H9 (cell line): ENCODE measurements around the gene POMT2. TPM values are rescaled to one million over a fixed set of nuclear protein-coding genes. Genes with fewer than 3 reads are reported as not detected.

Experiments
- DNase-seq: peaks from one replicate; pipeline ENCODE4 v3.0.0-alpha.2; 2017
- H2AFZ ChIP-seq: one replicate; pipeline ENCODE4 v1.6.1; 2013; ENCODE audit warnings: mild to moderate bottlenecking, low read length, control low read depth, moderate library complexity
- H2AK5ac ChIP-seq: 2 replicates; pipeline ENCODE4 v1.6.1; 2013; ENCODE audit warnings: low read length, control low read depth, mixed read lengths; ENCODE audit not compliant: insufficient read length
- H2BK120ac ChIP-seq: one replicate; pipeline ENCODE4 v1.6.1; 2013; ENCODE audit warnings: low read depth, mild to moderate bottlenecking, low read length, control low read depth, inconsistent platforms; ENCODE audit not compliant: poor library complexity, severe bottlenecking
- H2BK12ac ChIP-seq: 2 replicates; pipeline ENCODE4 v1.6.1; 2013; ENCODE audit warnings: low read length, control low read depth, mixed read lengths, low read depth; ENCODE audit not compliant: insufficient read length
- H2BK15ac ChIP-seq: 2 replicates; pipeline ENCODE4 v1.6.1; 2013; ENCODE audit warnings: low read depth, low read length, control low read depth
- H2BK20ac ChIP-seq: one replicate; pipeline ENCODE4 v1.6.1; 2013; ENCODE audit warnings: low read depth, mild to moderate bottlenecking, low read length, control low read depth, inconsistent platforms; ENCODE audit not compliant: poor library complexity, severe bottlenecking
- H2BK5ac ChIP-seq: 2 replicates; pipeline ENCODE4 v1.6.1; 2013; ENCODE audit warnings: low read length, control low read depth, mixed read lengths; ENCODE audit not compliant: insufficient read length
- H3K14ac ChIP-seq: 2 replicates; pipeline ENCODE4 v1.6.1; 2013; ENCODE audit warnings: low read length, control low read depth; ENCODE audit not compliant: insufficient read depth
- H3K18ac ChIP-seq: 2 replicates; pipeline ENCODE4 v1.6.1; 2013; ENCODE audit warnings: low read depth, mild to moderate bottlenecking, mixed read lengths, low read length, control low read depth; ENCODE audit not compliant: insufficient read length
- H3K23ac ChIP-seq: 2 replicates; pipeline ENCODE4 v1.6.1; 2013; ENCODE audit warnings: low read length, control low read depth, mixed read lengths, low read depth; ENCODE audit not compliant: insufficient read length
- H3K23me2 ChIP-seq: 2 replicates; pipeline ENCODE4 v1.6.1; 2013; ENCODE audit warnings: low read depth, mild to moderate bottlenecking, mixed read lengths, low read length, control low read depth; ENCODE audit not compliant: insufficient read length, poor library complexity, severe bottlenecking
- H3K27ac ChIP-seq: 2 replicates; pipeline ENCODE4 v1.5.1; 2013; ENCODE audit warnings: low read length, control low read depth, mixed read lengths, low read depth; ENCODE audit not compliant: insufficient read length
- H3K27me3 ChIP-seq: 2 replicates; pipeline ENCODE4 v1.6.1; 2013; ENCODE audit warnings: low read length, control low read depth, inconsistent platforms; ENCODE audit not compliant: insufficient read depth
- H3K4ac ChIP-seq: 2 replicates; pipeline ENCODE4 v1.6.1; 2013; ENCODE audit warnings: low read depth, mild to moderate bottlenecking, control low read depth, inconsistent platforms, low read length, moderate library complexity
- H3K4me1 ChIP-seq: 2 replicates; pipeline ENCODE4 v1.6.1; 2013; ENCODE audit warnings: low read length, control low read depth, inconsistent platforms; ENCODE audit not compliant: insufficient read depth
- H3K4me2 ChIP-seq: 2 replicates; pipeline ENCODE4 v1.6.1; 2013; ENCODE audit warnings: low read length, control low read depth, mixed read lengths; ENCODE audit not compliant: insufficient read length, insufficient read depth
- H3K56ac ChIP-seq: 2 replicates; pipeline ENCODE4 v1.6.1; 2013; ENCODE audit warnings: low read depth, mild to moderate bottlenecking, mixed read lengths, low read length, control low read depth; ENCODE audit not compliant: insufficient read length
- H3K79me1 ChIP-seq: 2 replicates; pipeline ENCODE4 v1.6.1; 2013; ENCODE audit warnings: low read depth, mild to moderate bottlenecking, moderate library complexity, low read length, control low read depth, inconsistent platforms; ENCODE audit not compliant: insufficient read depth, poor library complexity, severe bottlenecking
- H3K79me2 ChIP-seq: 2 replicates; pipeline ENCODE4 v1.6.1; 2013; ENCODE audit warnings: low read length, control low read depth, inconsistent platforms; ENCODE audit not compliant: insufficient read depth
- H3K9ac ChIP-seq: 2 replicates; pipeline ENCODE4 v1.6.1; 2013; ENCODE audit warnings: low read length, control low read depth, mixed read lengths; ENCODE audit not compliant: insufficient read length; ENCODE audit errors: extremely low read depth
- H3K9me3 ChIP-seq: one replicate; pipeline ENCODE4 v1.6.1; 2013; ENCODE audit warnings: low read depth, low read length, inconsistent platforms; ENCODE audit not compliant: control insufficient read depth
- H3T11ph ChIP-seq: one replicate; pipeline ENCODE4 v1.6.1; 2013; ENCODE audit warnings: mild to moderate bottlenecking, low read length, control low read depth, inconsistent platforms
- H4K20me1 ChIP-seq: one replicate; pipeline ENCODE4 v1.6.1; 2013; ENCODE audit not compliant: control insufficient read depth, insufficient read length, insufficient read depth
- H4K5ac ChIP-seq: 2 replicates; pipeline ENCODE4 v1.6.1; 2013; ENCODE audit warnings: low read depth, mild to moderate bottlenecking, mixed read lengths, low read length, control low read depth; ENCODE audit not compliant: insufficient read length
- H4K8ac ChIP-seq: replicated peaks from 2 replicates; pipeline ENCODE4 v1.6.1; 2013; ENCODE audit warnings: low read length, control low read depth, mixed read lengths, low read depth; ENCODE audit not compliant: insufficient read length
- H4K91ac ChIP-seq: 2 replicates; pipeline ENCODE4 v1.6.1; 2013; ENCODE audit warnings: low read depth, mild to moderate bottlenecking, moderate library complexity, mixed read lengths, low read length, control low read depth; ENCODE audit not compliant: insufficient read length
- H3K27ac Mint-ChIP-seq, 3 experiments: 2 replicates in 2 of 3; 3 replicates in 1 of 3; pipeline ENCODE4 v1.8.0; 2020 to 2021; ENCODE audit warnings: mixed read lengths in 3 of 3, mild to moderate bottlenecking in 1 of 3, moderate library complexity in 1 of 3
- H3K27me3 Mint-ChIP-seq: 2 replicates; pipeline ENCODE4 v1.8.0; 2021; ENCODE audit warnings: low read depth, mild to moderate bottlenecking, moderate library complexity, mixed read lengths
- H3K36me3 Mint-ChIP-seq, 3 experiments: 2 replicates in 2 of 3; 3 replicates in 1 of 3; pipeline ENCODE4 v1.8.0; 2020 to 2021; ENCODE audit warnings: low read depth in 3 of 3, mixed read lengths in 3 of 3; ENCODE audit not compliant: insufficient read depth in 1 of 3
- H3K4me1 Mint-ChIP-seq, 2 experiments: 2 replicates each; pipeline ENCODE4 v1.8.0; 2020; ENCODE audit warnings: mixed read lengths in 2 of 2
- H3K4me3 Mint-ChIP-seq, 2 experiments: 2 replicates in 1 of 2; 3 replicates in 1 of 2; pipeline ENCODE4 v1.8.0; 2020 to 2021; ENCODE audit warnings: mild to moderate bottlenecking in 2 of 2, mixed read lengths in 2 of 2, moderate library complexity in 1 of 2
- H3K9me3 Mint-ChIP-seq, 2 experiments: 2 replicates in 1 of 2; 3 replicates in 1 of 2; pipeline ENCODE4 v1.8.0; 2020; ENCODE audit warnings: mild to moderate bottlenecking in 2 of 2, mixed read lengths in 2 of 2, moderate library complexity in 1 of 2
- WGBS: extraction: QIAGEN DNeasy Blood & Tissue Kit; methylation state at CpG from one replicate; pipeline ENCODE4 v1.1.7; 2013; ENCODE audit warnings: missing lambda C conversion rate, low lambda C conversion rate, mixed read lengths; ENCODE audit not compliant: insufficient read length; ENCODE audit errors: extremely low coverage; 5-methylcytosine and 5-hydroxymethylcytosine counted together
- total RNA-seq: library from RNA; stranded (reverse); gene quantifications from 2 replicates; pipeline ENCODE4 v1.2.1, GENCODE V29; 2021
- TF ChIP-seq, protein P1 (sequence below): fragments of 200-600 bp; sonication (generic); conservative IDR thresholded peaks from 3 replicates; pipeline ENCODE4 v1.8.0; 2021; ENCODE audit warnings: antibody characterized with exemption, mild to moderate bottlenecking

Gene POMT2
- total RNA-seq, 1 experiment from 2014 or later: 25.2 TPM

DNA sequence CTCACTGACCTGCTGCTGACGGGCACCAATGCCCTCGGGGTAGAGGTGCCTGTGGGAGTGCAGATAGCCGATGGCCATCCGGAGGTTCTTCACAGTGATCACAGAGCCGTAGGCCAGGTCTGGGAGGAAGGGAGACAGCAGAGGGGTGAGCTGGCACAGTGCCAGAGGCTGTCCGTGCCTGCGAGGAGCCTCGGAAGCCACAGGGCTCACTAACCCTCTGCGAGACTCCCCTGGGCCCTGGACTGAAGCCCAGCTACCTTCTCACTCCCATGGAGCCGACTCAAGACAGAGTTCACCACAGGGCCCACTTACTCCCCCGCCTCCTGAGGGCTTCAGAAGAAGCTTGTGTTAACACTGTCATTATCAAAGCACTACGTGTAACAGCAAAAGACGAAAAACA is 24.5 kb downstream of the POMT2 start:
- Histone ChIP-seq H2BK120ac (no peak overlapping the region), H3K27me3 (no peaks in the 10 kb centered on the region)

More for the DNA sequence above, 24.5 kb downstream of the POMT2 start:
- no peak for DNase-seq
- H3K27ac Mint-ChIP-seq: peak overlapping the region in 1 of 3 experiments; percentile 51; a peak in 1 of 7 replicates
- Histone ChIP-seq H2AK5ac (no peak overlapping the region), H2BK5ac (no peak overlapping the region), H3K14ac (no peak overlapping the region), H2BK12ac (no peak overlapping the region), H3K4me2 (no peak overlapping the region), H2AFZ (no peak overlapping the region), H3K79me1 (no peaks in the 10 kb centered on the region), H2BK20ac (no peak overlapping the region), H3K23me2 (no peaks in the 10 kb centered on the region), H4K91ac (no peak overlapping the region), H3K9ac (no peak overlapping the region), H4K5ac (no peak overlapping the region), H3K27ac (no peak overlapping the region), H4K8ac (no peak overlapping the region), H3K4me1 (no peaks in the 10 kb centered on the region), H3K4ac (no peak overlapping the region), H3K9me3 (no peaks in the 10 kb centered on the region), H3K18ac (no peak overlapping the region), H3K56ac (no peak overlapping the region), H3K23ac (no peak overlapping the region), H2BK15ac (no peak overlapping the region), H3T11ph (no peak overlapping the region), H3K79me2 (no peaks in the 10 kb centered on the region), H4K20me1 (no peaks in the 10 kb centered on the region)
- H3K9me3 Mint-ChIP-seq: no peaks in the 10 kb centered on the region
- no peak overlapping the region for H3K4me3 Mint-ChIP-seq
- peaks cover 7 to 32% (median 21%) of the 10 kb centered on the region in 3 experiments for H3K36me3 Mint-ChIP-seq
- TF ChIP-seq, protein P1, sequence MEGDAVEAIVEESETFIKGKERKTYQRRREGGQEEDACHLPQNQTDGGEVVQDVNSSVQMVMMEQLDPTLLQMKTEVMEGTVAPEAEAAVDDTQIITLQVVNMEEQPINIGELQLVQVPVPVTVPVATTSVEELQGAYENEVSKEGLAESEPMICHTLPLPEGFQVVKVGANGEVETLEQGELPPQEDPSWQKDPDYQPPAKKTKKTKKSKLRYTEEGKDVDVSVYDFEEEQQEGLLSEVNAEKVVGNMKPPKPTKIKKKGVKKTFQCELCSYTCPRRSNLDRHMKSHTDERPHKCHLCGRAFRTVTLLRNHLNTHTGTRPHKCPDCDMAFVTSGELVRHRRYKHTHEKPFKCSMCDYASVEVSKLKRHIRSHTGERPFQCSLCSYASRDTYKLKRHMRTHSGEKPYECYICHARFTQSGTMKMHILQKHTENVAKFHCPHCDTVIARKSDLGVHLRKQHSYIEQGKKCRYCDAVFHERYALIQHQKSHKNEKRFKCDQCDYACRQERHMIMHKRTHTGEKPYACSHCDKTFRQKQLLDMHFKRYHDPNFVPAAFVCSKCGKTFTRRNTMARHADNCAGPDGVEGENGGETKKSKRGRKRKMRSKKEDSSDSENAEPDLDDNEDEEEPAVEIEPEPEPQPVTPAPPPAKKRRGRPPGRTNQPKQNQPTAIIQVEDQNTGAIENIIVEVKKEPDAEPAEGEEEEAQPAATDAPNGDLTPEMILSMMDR: no peak
- no CpG with 5 or more reads among the region's 13 CpGs for WGBS
- no peaks in the 10 kb centered on the region for H3K27me3 Mint-ChIP-seq
- H3K4me1 Mint-ChIP-seq: peaks cover 8% of the 10 kb centered on the region in 2 experiments
